Large intestine (tissue), 3 donors: ENCODE data around the gene DCT. TPM values are rescaled to one million over a fixed set of nuclear protein-coding genes. Genes with fewer than 3 reads are reported as not detected.
"Not testable (repeated sequence)": the region's sequence is repeated elsewhere in the genome, so short reads cannot be mapped to it uniquely, and the experiment has no call there.

ENCODE experiments used
- DNase-seq, 2 donors: peaks; one replicate each; pipeline versions ENCODE4 v3.0.0 to v3.0.0-alpha.2; 2013
- H3K27ac ChIP-seq: one replicate; pipeline ENCODE4 v1.5.1; 2013; ENCODE audit warnings: low read length
- H3K27me3 ChIP-seq: 2 replicates; pipeline ENCODE4 v1.6.1; 2013; ENCODE audit warnings: low read length; ENCODE audit not compliant: control insufficient read depth, insufficient read depth
- H3K36me3 ChIP-seq: 2 replicates; pipeline ENCODE4 v1.6.1; 2013; ENCODE audit warnings: low read length; ENCODE audit not compliant: control insufficient read depth, insufficient read depth
- H3K4me1 ChIP-seq: one replicate; pipeline ENCODE4 v1.6.1; 2013; ENCODE audit warnings: low read length; ENCODE audit not compliant: control insufficient read depth, insufficient read depth
- H3K4me3 ChIP-seq: one replicate; pipeline ENCODE4 v1.5.1; 2013; ENCODE audit warnings: low read length
- H3K9me3 ChIP-seq: one replicate; pipeline ENCODE4 v1.6.1; 2013; ENCODE audit warnings: mild to moderate bottlenecking, low read depth, low read length, moderate library complexity; ENCODE audit not compliant: control insufficient read depth
- WGBS: methylation state at CpG from one replicate; pipeline ENCODE4 v1.1.5; 2013; ENCODE audit warnings: low lambda C conversion rate; ENCODE audit not compliant: insufficient coverage; 5-methylcytosine and 5-hydroxymethylcytosine counted together
- polyA plus RNA-seq: library from polyadenylated mRNA; unstranded; fragments of 120-200 nt; gene quantifications from one replicate; pipeline ENCODE4 v1.2.1, GENCODE V29; 2013

The DCT gene
- polyA plus RNA-seq, 1 donor = 0.13 TPM

DNA sequence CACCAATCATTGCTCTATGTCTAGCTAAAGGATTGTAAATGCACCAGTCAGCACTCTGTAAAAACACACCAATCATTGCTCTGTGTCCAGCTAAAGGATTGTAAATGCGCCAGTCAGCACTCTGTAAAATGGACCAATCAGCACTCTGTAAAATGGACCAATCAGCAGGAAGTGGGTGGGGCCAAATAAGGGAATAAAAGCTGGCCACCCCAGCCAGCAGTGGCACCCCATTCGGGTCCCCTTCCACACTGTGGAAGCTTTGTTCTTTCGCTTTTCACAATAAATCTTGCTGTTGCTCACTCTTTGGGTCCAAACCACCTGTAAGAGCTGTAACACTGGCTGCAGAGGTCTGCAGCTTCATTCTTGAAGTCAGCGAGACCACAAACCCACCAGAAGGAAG is 19.3 kb upstream of the DCT start:
- H3K27ac ChIP-seq, H3K9me3 ChIP-seq, H3K4me3 ChIP-seq, H3K4me1 ChIP-seq, H3K27me3 ChIP-seq, H3K36me3 ChIP-seq, DNase-seq: not testable (repeated sequence)
- WGBS = no CpG with 5 or more reads among the region's 4 CpGs

DNA sequence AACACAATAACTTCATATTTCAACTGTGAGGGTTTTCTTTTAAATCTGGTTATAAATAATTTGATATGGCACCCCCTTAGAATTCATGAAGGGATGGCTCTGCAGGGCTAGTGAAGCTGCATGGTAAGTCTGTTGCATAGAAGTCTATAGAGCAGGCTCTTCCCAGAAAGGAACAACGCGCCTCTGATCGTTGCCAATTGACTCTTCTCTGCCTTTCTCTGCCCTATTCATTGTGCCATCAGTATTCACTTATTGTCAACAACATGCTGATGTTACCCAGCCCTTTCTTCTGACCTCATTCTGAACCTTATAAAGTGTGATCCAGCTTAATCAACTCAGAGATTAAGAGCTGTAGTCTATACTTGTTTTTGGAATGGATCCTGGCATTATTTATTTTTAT is 16.3 kb upstream of the DCT start:
- no peak for DNase-seq

DNA sequence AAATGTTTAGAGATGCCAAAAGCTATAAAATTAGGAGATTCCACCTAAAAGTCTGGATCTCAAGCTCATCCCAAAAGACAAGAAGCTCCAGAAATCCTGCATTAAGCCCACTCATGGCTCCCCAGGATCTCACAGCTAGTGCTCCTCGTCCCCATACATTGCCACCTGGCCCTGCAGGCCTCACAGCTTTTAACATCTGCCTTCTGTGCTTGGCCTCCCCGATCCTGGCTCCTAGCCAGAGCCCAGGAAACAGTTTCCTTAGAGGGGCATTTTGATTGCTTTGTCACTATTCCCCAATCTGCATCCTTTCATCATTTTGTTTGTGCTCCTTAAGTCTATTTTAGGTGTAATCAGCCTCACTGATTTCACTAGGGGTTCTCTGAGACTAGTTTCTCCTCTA is 14.5 kb upstream of the DCT start:
- Histone ChIP-seq H3K4me3 (no peak overlapping the region), H3K27me3 (no peaks in the 10 kb centered on the region), H3K36me3 (no peaks in the 10 kb centered on the region), H3K27ac (no peak overlapping the region), H3K9me3 (no peaks in the 10 kb centered on the region), H3K4me1 (no peaks in the 10 kb centered on the region)
- no CpG with 5 or more reads among the region's 2 CpGs for WGBS
- DNase-seq = no peak

More for the DNA sequence above, 16.3 kb upstream of the DCT start:
- H3K9me3 ChIP-seq = no peaks in the 10 kb centered on the region
- no peaks in the 10 kb centered on the region for H3K27me3 ChIP-seq
- H3K36me3 ChIP-seq = no peaks in the 10 kb centered on the region
- WGBS = no CpG with 5 or more reads among the region's 3 CpGs
- no peak overlapping the region for H3K4me3 ChIP-seq
- H3K4me1 ChIP-seq = no peaks in the 10 kb centered on the region
- no peak overlapping the region for H3K27ac ChIP-seq

DNA sequence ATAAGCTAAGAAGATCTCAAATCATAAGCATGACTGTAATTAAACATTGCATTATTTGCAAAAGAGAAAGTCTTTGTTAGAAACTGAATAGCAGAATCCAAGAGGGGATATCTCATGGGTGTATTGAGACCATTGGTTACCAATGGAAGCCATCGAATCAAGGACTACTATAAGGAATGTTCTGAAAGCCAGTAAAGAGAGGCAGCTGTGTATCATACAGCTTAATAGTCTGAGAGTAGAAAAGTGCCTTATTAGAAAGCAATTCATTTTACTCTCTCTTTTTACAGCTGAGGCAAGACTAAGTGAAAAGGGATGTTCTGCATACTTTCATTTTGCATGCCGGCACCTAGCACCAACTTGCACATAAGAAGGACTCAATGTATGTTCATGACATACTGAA is 7.6 kb upstream of the DCT start:
- Histone ChIP-seq H3K27me3 (no peaks in the 10 kb centered on the region), H3K4me3 (no peak overlapping the region), H3K4me1 (no peaks in the 10 kb centered on the region), H3K9me3 (no peaks in the 10 kb centered on the region), H3K27ac (no peak overlapping the region), H3K36me3 (no peaks in the 10 kb centered on the region)
- WGBS = no CpG with 5 or more reads among the region's 2 CpGs
- DNase-seq = no peak

DNA sequence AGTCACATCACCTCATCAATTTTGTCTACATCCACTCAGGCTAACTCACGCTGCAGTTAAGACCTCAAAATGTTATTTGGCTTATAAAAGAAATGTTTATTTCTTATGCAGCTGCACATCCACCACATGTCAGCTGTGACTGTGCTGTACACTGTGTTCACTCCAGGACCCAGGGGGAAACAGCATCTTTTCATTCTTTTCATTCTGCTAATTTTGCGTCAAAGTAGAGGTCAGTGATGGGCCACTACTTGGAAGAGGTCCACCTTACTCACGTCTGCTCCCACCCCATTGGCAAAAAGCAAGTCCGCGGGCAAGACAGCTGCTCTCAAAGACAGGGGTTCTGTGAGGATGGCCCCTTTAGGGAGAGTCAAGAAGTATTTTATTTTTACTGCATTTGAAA is 4.5 kb upstream of the DCT start:
- no peak overlapping the region for H3K4me3 ChIP-seq
- H3K36me3 ChIP-seq = no peaks in the 10 kb centered on the region
- DNase-seq = peak in 1 of 2 donors; percentile 17
- H3K27ac ChIP-seq = no peak overlapping the region
- H3K9me3 ChIP-seq = no peaks in the 10 kb centered on the region
- no peaks in the 10 kb centered on the region for H3K27me3 ChIP-seq
- no peaks in the 10 kb centered on the region for H3K4me1 ChIP-seq
- no CpG with 5 or more reads among the region's 5 CpGs for WGBS

DNA sequence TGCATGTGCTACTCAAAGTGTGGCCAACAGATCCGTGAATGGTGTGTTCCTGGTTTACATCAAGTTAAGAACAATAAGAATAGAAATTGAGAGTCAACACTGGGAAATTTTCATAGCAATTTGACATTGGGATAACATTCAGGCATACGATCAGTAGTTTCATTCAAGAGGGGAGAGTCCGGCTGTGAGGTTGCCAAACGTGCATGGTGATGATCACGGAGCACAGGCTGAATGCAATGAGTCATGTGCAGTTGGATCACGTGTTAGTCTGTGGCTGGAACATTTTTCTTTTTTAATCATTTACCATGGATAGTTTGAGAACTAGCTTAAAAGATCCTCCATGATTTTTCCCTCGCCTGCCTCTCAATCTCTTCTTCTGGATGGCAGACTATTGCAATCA is 2.5 kb upstream of the DCT start:
- Histone ChIP-seq H3K27ac (peak overlapping the region; percentile 50), H3K9me3 (no peaks in the 10 kb centered on the region), H3K4me1 (no peaks in the 10 kb centered on the region), H3K36me3 (no peaks in the 10 kb centered on the region), H3K4me3 (no peak overlapping the region), H3K27me3 (no peaks in the 10 kb centered on the region)
- 71% methylated on average over 1 of the region's 7 CpGs for WGBS
- peak; percentile 48 to 73 for DNase-seq

DNA sequence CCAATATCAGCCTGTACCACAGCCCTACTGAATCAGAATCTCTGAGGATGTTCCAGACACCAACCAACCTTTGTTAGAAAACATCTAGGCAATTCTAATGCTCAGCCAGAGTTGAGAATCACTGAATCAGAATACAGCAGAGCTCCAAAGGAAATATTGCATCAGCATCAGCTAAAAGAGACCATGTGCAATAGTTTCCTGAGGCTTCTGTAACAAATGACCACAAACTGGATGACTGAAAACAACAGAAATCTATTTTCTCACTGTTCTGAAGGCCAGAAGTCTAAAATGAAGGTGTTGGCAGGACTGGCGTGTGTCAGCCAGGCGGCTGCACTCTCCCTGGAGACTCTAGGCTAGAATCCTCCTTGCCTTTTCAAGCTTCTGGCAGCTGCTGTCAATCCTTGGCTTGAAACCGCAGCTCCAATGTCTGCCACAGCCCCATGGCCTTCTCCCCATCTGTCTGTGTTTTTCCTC is 1.2 kb upstream of the DCT start:
- DNase-seq = no peak
- H3K27me3 ChIP-seq = no peaks in the 10 kb centered on the region
- H3K4me3 ChIP-seq = no peak overlapping the region
- H3K4me1 ChIP-seq = no peaks in the 10 kb centered on the region
- no peaks in the 10 kb centered on the region for H3K9me3 ChIP-seq
- H3K36me3 ChIP-seq = no peaks in the 10 kb centered on the region
- no peak overlapping the region for H3K27ac ChIP-seq
- 94% methylated on average over 3 of the region's 3 CpGs for WGBS

DNA sequence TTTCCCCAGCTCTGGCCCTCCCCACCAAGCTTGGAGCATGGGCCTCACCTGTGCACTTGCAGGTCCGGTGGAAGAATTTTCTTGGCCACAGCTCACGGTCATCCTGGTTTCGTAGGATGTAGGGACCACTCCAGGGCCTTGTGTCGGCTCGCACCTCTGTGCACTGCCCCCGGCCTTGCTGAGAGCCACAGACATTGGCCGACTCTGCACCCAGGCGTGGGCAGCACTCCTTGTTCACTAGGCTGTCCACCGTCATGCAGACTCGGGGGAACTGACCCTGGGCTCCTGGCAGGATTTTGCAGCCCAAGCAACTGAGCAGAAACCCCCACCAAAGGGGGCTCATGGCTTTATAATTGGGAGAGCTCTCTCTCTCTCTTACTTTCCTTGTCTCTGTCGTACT is 569 bp downstream of the DCT start:
- Histone ChIP-seq H3K4me3 (no peak overlapping the region), H3K27ac (no peak overlapping the region), H3K4me1 (no peaks in the 10 kb centered on the region), H3K9me3 (no peaks in the 10 kb centered on the region), H3K27me3 (no peaks in the 10 kb centered on the region), H3K36me3 (no peaks in the 10 kb centered on the region)
- no peak for DNase-seq
- 55% methylated on average over 1 of the region's 11 CpGs for WGBS

DNA sequence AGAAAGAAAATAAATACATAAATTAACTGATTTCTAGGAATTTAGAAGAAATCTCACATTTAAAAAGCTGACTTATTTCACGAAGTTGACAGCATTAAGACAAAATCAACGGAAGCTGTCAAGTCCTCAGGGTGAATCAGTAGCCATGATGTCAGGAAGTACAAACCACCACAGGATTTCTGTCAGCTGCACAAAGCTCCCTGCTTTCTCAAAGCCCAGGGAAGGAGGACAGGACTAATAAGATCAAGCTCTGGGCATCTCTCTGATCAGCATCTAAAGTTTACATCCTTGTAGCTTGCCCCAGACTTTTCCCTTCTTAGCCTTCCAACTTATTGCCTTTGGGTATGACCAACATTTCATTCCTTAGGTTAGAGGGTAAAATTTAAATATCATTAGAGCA is 9.4 kb downstream of the DCT start:
- Histone ChIP-seq H3K4me1 (no peaks in the 10 kb centered on the region), H3K9me3 (no peaks in the 10 kb centered on the region), H3K36me3 (no peaks in the 10 kb centered on the region), H3K27ac (no peak overlapping the region), H3K27me3 (no peaks in the 10 kb centered on the region), H3K4me3 (no peak overlapping the region)
- no peak for DNase-seq
- 100% methylated on average over 1 of the region's 2 CpGs for WGBS

DNA sequence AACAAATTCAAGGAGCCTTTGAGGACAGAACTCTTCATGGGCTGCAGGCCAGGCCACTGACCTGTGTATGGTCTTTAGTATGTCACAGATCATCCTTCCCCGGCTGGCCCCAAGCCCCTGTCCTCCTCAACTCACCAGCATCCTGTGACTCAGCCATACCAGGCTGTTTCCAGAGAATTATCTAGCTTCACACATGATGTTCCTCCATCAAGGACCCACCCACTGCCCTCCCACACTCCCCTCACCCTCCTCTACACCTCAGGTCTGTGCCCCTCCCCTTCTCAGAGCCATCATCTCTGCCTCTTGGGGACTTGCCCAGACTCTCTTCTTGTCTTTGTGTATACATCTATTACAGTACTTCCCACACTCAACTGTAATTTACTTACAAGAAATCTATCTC is 14.7 kb downstream of the DCT start:
- no peak for DNase-seq
- H3K4me3 ChIP-seq = no peak overlapping the region
- no peaks in the 10 kb centered on the region for H3K9me3 ChIP-seq
- no peaks in the 10 kb centered on the region for H3K36me3 ChIP-seq
- H3K27ac ChIP-seq = no peak overlapping the region
- no peaks in the 10 kb centered on the region for H3K4me1 ChIP-seq
- no peaks in the 10 kb centered on the region for H3K27me3 ChIP-seq
- no CpG with 5 or more reads among the region's 1 CpG for WGBS

DNA sequence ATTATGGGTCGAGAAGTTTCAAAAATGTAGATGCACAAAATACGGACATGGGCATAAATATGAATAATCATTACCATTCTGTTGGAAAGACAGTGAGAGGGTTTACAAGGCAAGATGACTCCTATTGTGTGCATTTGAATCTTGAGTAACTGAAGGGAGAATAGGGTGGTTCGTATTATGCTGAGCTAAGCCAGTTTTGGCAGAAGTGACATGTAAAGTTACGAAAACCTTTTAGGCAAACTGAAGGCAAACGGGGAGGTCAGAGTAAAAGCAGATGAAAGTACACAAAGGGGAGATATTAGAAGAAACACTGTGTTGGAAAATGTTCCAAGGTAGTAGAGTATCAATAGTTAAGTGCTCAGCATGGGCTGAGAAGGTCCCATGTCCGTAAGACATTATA is 16.8 kb downstream of the DCT start:
- no peaks in the 10 kb centered on the region for H3K4me1 ChIP-seq
- no peak for DNase-seq
- no peak overlapping the region for H3K4me3 ChIP-seq
- H3K36me3 ChIP-seq = no peaks in the 10 kb centered on the region
- H3K27me3 ChIP-seq = no peaks in the 10 kb centered on the region
- WGBS = 94% methylated on average over 5 of the region's 6 CpGs
- H3K27ac ChIP-seq = no peak overlapping the region
- H3K9me3 ChIP-seq = no peaks in the 10 kb centered on the region
